Erythroblast (primary cell): Measurements from ENCODE around the gene GFAP.

Source experiments
- GATA1 ChIP-seq: IDR thresholded peaks from 2 replicates; pipeline ENCODE4 v1.6.1; 2011; ENCODE audit warnings: low read depth, mild to moderate bottlenecking, control low read depth, low read length, moderate library complexity
- POLR2A ChIP-seq: IDR thresholded peaks from 2 replicates; pipeline ENCODE4 v1.6.1; 2011; ENCODE audit warnings: mild to moderate bottlenecking, low read length

- TF ChIP-seq POLR2A = no peak
- no peak for TF ChIP-seq GATA1
These were observed 12.2 kb downstream of the GFAP start for GRCh38 chr17:44903012-44903685.
